ENCODE measurements around the gene CHAMP1.

Gene CHAMP1

GRCh38 chr13:114268344-114269280, 45.7 kb upstream of the CHAMP1 start:
- ChIA-PET CTCF (no interaction called here), POLR2A (no interaction called here)
- peaks cover 37 to 80% of the 10 kb centered on the region in 2 experiments for H3K36me3 ChIP-seq (ENCODE audit: control insufficient read depth in 2 of 2, insufficient read depth in 1 of 2, low read length in 2 of 2)
- H3K4me1 ChIP-seq (ENCODE audit: control insufficient read depth, insufficient read depth, low read length): no peaks in the 10 kb centered on the region
- no peak overlapping the region for H3K27ac ChIP-seq (ENCODE audit: extremely low read depth, low read depth, low read length)
- no peak for TF ChIP-seq ZNF146 (tag by site-specific recombination; IDR thresholded peaks at IDR 0.05)
- TF ChIP-seq FEZF1 (tag by site-specific recombination; IDR thresholded peaks at IDR 0.05): no peak
- no peak for TF ChIP-seq ZNF138 (tag by site-specific recombination; IDR thresholded peaks at IDR 0.05; ENCODE audit: borderline replicate concordance)
- no peak for TF ChIP-seq ZNF175 (tag by site-specific recombination; IDR thresholded peaks at IDR 0.05)
- TF ChIP-seq ZNF555 (tag by site-specific recombination; conservative IDR thresholded peaks at IDR 0.05): no peak
- TF ChIP-seq ZNF830 (tag by site-specific recombination; IDR thresholded peaks at IDR 0.05; ENCODE audit: low read depth): no peak
- no peak for TF ChIP-seq KLF7 (tag by site-specific recombination; IDR thresholded peaks at IDR 0.05; ENCODE audit: borderline replicate concordance)
- no peak overlapping the region for H3K4me3 ChIP-seq (ENCODE audit: low read depth, low read length)
- H3K9me3 ChIP-seq (ENCODE audit: control insufficient read depth, insufficient read depth, low read depth, low read length): no peaks in the 10 kb centered on the region

GRCh38 chr13:114269281-114269770, 45.0 kb upstream of the CHAMP1 start:
- no peaks in the 10 kb centered on the region for H3K9me3 ChIP-seq (ENCODE audit: control insufficient read depth, insufficient read depth, low read depth, low read length)
- peaks cover 40 to 73% of the 10 kb centered on the region in 2 experiments for H3K36me3 ChIP-seq (ENCODE audit: control insufficient read depth in 2 of 2, insufficient read depth in 1 of 2, low read length in 2 of 2)
- no peak overlapping the region for H3K27ac ChIP-seq (ENCODE audit: extremely low read depth, low read depth, low read length)
- TF ChIP-seq ZNF433 (tag by site-specific recombination; IDR thresholded peaks at IDR 0.05; ENCODE audit: low read depth): no peak
- no peak for TF ChIP-seq ZNF350 (tag by site-specific recombination; IDR thresholded peaks at IDR 0.05)
- no peak for TF ChIP-seq ZNF518A (tag by site-specific recombination; conservative IDR thresholded peaks at IDR 0.05; ENCODE audit: low read depth)
- TF ChIP-seq ZNF266 (tag by site-specific recombination; IDR thresholded peaks at IDR 0.05; ENCODE audit: low read depth): no peak
- no peak for TF ChIP-seq ZSCAN16 (tag by site-specific recombination; IDR thresholded peaks at IDR 0.05)
- no peak for TF ChIP-seq ZNF362 (tag by site-specific recombination; IDR thresholded peaks at IDR 0.05)
- no peak for TF ChIP-seq ZNF571 (tag by site-specific recombination; IDR thresholded peaks at IDR 0.05)
- no peak for TF ChIP-seq RBAK (tag by site-specific recombination; IDR thresholded peaks at IDR 0.05)
- no peak for TF ChIP-seq ZNF704 (tag by site-specific recombination; IDR thresholded peaks at IDR 0.05)
- no peak for TF ChIP-seq YY1 (tag by site-specific recombination; IDR thresholded peaks at IDR 0.05)
- no peak for TF ChIP-seq YY2 (tag by site-specific recombination; IDR thresholded peaks at IDR 0.05)
- TF ChIP-seq ZNF792 (tag by site-specific recombination; IDR thresholded peaks at IDR 0.05): no peak
- CTCF ChIA-PET: no interaction called here
- POLR2A ChIA-PET: no interaction called here
- no peaks in the 10 kb centered on the region for H3K4me1 ChIP-seq (ENCODE audit: control insufficient read depth, insufficient read depth, low read length)
- no peak overlapping the region for H3K4me3 ChIP-seq (ENCODE audit: low read depth, low read length)
